HG03378 (cell line): ENCODE results near the gene PTPRM.

Experiments
- ATAC-seq: cut with Tn5 transposase; IDR thresholded peaks from one replicate; pipeline ENCODE4 v1.9.1; 2021; ENCODE audit warnings: mild to moderate bottlenecking, moderate library complexity; ENCODE audit not compliant: unreplicated experiment

Gene PTPRM

GRCh38 chr18:7663366-7664312, 96.5 kb downstream of the PTPRM start:
- no peak for ATAC-seq

- no peak for ATAC-seq
Measured at GRCh38 chr18:7666195-7666776, 99.2 kb downstream of the PTPRM start.

- no peak for ATAC-seq
Measured at GRCh38 chr18:7668392-7668791, 101.3 kb downstream of the PTPRM start.

GRCh38 chr18:7669361-7669760, 102.2 kb downstream of the PTPRM start:
- no peak for ATAC-seq

- no peak for ATAC-seq
Measured at GRCh38 chr18:7671105-7671504, 104.0 kb downstream of the PTPRM start.

- no peak for ATAC-seq
Measured at GRCh38 chr18:7676253-7676873, 109.2 kb downstream of the PTPRM start.

- no peak for ATAC-seq
Measured at GRCh38 chr18:7677001-7677400, 109.9 kb downstream of the PTPRM start.

- ATAC-seq = no peak
Measured at GRCh38 chr18:7677424-7677823, 110.3 kb downstream of the PTPRM start.

- ATAC-seq = no peak
Measured at GRCh38 chr18:7678389-7678788, 111.3 kb downstream of the PTPRM start.

GRCh38 chr18:7678801-7679200, 111.7 kb downstream of the PTPRM start:
- ATAC-seq = no peak

GRCh38 chr18:7681298-7681697, 114.2 kb downstream of the PTPRM start:
- no peak for ATAC-seq

GRCh38 chr18:7682321-7682720, 115.2 kb downstream of the PTPRM start:
- no peak for ATAC-seq

- ATAC-seq = no peak
Measured at GRCh38 chr18:7683753-7684152, 116.6 kb downstream of the PTPRM start.

GRCh38 chr18:7684357-7684756, 117.2 kb downstream of the PTPRM start:
- no peak for ATAC-seq

- ATAC-seq = no peak
Measured at GRCh38 chr18:7684966-7685365, 117.8 kb downstream of the PTPRM start.

- ATAC-seq = no peak
Measured at GRCh38 chr18:7686278-7686677, 119.2 kb downstream of the PTPRM start.

GRCh38 chr18:7688580-7688979, 121.5 kb downstream of the PTPRM start:
- no peak for ATAC-seq

GRCh38 chr18:7691206-7691605, 124.1 kb downstream of the PTPRM start:
- ATAC-seq = no peak

- no peak for ATAC-seq
Measured at GRCh38 chr18:7696780-7697179, 129.7 kb downstream of the PTPRM start.

- ATAC-seq = no peak
Measured at GRCh38 chr18:7697306-7697705, 130.2 kb downstream of the PTPRM start.

GRCh38 chr18:7711495-7711894, 144.4 kb downstream of the PTPRM start:
- ATAC-seq = no peak

GRCh38 chr18:7720395-7720794, 153.3 kb downstream of the PTPRM start:
- no peak for ATAC-seq
